ENCODE data around the gene TMEM127. TPM values are rescaled to one million over a fixed set of nuclear protein-coding genes. Genes with fewer than 3 reads are reported as not detected.

TMEM127 gene, protein sequence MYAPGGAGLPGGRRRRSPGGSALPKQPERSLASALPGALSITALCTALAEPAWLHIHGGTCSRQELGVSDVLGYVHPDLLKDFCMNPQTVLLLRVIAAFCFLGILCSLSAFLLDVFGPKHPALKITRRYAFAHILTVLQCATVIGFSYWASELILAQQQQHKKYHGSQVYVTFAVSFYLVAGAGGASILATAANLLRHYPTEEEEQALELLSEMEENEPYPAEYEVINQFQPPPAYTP
- total RNA-seq: 10 to 100 TPM; 23.1 to 33.0 (median 28.3) TPM
- polyA plus RNA-seq: 10 to 100 TPM; 18.1 to 39.9 (median 21.2) TPM
- long read RNA-seq, donor 1, full-length matches to known transcripts: 17 of 26 reads
- long read RNA-seq, donor 1, partial matches to known transcripts: 2 of 26 reads
- long read RNA-seq, donor 1, other reads (novel, unspliced or antisense): 7 of 26 reads
- long read RNA-seq, donor 2, full-length matches to known transcripts: 42 of 75 reads
- long read RNA-seq, donor 2, partial matches to known transcripts: 3 of 75 reads
- long read RNA-seq, donor 2, other reads (novel, unspliced or antisense): 30 of 75 reads

DNA sequence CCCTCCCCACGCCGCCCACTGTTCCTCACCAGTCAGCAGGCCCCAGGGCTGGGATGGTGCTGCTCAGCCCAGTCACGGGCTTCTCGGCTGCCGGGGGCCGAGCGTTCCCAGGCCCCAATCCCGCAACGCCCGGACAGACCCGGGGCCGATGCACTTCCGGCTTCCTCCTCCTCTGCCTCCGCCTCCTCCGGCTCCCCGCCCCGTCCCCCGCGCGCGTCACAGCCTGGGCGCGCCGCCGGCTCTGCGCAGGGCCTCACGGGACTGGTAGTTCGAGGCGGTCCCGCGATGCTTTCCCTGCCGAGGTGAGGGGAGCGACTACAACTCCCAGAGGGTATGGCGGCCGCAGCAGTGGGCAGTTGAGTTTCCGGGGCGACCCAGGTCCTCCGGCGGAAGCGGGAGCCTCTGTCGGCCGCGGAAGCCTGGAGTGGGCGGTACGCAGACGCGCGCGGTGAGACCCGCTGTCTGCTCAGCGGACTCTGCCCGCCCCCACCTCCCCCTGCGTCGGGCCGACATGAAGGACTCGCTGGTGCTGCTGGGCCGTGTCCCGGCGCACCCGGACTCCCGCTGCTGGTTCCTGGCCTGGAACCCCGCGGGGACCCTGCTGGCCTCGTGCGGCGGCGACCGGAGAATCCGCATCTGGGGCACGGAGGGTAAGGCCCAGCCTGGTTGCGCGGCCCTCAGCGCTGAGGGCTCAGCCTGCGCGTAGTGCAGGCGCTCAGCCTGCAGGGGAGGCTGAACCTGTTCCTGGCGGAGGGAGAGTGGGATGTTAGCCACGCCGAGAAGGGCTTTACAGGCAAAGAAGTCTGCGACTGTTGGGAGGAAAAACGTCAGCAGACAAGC is at the start of gene TMEM127, which contains the start of gene CIAO1:
TMEM127 (minus strand) TSS at position 158 of the 840 bp plus-strand sequence. CDS start 616 bp downstream, outside the sequence.
CIAO1 (plus strand) TSS at position 386 of the 840 bp plus-strand sequence; CDS start at position 512, 126 bp downstream.
- peak; percentile 98 to 99 for DNase-seq
- intact Hi-C loops (cut with DNase I): loop anchor here (2.0 to 10.0 kb wide), 6 partner anchors 36 to 271 kb away; partner anchors contain the start of genes ANKRD36C (in 1 of the 2), DUSP2 (in 1 of the 2) and SNRNP200 (in 1 of the 2)
- peak; percentile 94 to 97 (median 96) for ATAC-seq
- peak within 1 kb of the TSS; percentile 88 for H3K4me3 ChIP-seq
- WGBS, 3 donors: 0 to 1% (median 0%) methylated on average over 53 to 81 of the region's 81 CpGs
- H3K9me3 ChIP-seq: no peaks in the 10 kb centered on the region
- peaks cover 40% of the 10 kb centered on the region for H3K4me1 ChIP-seq
- H3K27me3 ChIP-seq (ENCODE audit: insufficient read depth in 3 of 3, low read length in 2 of 3): no peaks in the 10 kb centered on the region
- H3K36me3 ChIP-seq (ENCODE audit: insufficient read depth in 1 of 2, low read depth in 1 of 2): peaks cover 8 to 56% of the 10 kb centered on the region in 2 donors
- H3K27ac ChIP-seq: peak within 1 kb of the TSS; percentile 97
- TF ChIP-seq, protein P1, sequence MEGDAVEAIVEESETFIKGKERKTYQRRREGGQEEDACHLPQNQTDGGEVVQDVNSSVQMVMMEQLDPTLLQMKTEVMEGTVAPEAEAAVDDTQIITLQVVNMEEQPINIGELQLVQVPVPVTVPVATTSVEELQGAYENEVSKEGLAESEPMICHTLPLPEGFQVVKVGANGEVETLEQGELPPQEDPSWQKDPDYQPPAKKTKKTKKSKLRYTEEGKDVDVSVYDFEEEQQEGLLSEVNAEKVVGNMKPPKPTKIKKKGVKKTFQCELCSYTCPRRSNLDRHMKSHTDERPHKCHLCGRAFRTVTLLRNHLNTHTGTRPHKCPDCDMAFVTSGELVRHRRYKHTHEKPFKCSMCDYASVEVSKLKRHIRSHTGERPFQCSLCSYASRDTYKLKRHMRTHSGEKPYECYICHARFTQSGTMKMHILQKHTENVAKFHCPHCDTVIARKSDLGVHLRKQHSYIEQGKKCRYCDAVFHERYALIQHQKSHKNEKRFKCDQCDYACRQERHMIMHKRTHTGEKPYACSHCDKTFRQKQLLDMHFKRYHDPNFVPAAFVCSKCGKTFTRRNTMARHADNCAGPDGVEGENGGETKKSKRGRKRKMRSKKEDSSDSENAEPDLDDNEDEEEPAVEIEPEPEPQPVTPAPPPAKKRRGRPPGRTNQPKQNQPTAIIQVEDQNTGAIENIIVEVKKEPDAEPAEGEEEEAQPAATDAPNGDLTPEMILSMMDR (IDR thresholded peaks at IDR 0.05): peak; percentile 14

DNA sequence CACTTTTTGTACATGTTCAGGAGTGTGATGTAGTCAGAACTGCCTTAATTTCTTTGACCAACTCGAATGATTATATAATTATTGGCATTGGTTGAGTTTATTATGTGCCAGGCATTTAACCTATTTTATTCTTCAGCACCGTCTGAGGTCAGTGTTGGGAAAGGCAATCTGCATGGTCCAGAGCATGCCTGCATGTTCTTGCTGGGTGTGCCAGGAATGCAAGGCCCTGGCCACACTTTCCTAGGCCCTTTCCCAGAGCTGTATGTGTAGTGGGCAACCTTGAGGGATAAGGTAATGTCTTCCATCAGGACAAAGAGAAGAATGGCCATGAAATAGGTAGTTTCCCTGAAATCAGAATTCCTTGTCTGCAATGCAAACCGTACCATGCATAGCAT is 49.2 kb upstream of the TMEM127 start:
- ATAC-seq: no peak
- TF ChIP-seq, protein P1 (IDR thresholded peaks at IDR 0.05): no peak
- Histone ChIP-seq H3K4me1 (no peaks in the 10 kb centered on the region), H3K9me3 (no peaks in the 10 kb centered on the region), H3K4me3 (no peak overlapping the region), H3K27me3 (ENCODE audit: insufficient read depth in 3 of 3, low read length in 2 of 3) (peaks cover 0 to 18% (median 0%) of the 10 kb centered on the region in 3 donors), H3K27ac (no peak overlapping the region), H3K36me3 (ENCODE audit: insufficient read depth in 1 of 2, low read depth in 1 of 2) (no peaks in the 10 kb centered on the region)
- intact Hi-C loops (cut with DNase I): loop anchor here in 1 of 2 donors (10.0 kb wide), 1 partner anchor 200 kb away; no protein-coding TSS in a partner anchor
- 54 to 58% (median 56%) methylated on average over 3 of the region's 3 CpGs for WGBS, 3 donors
- no peak for DNase-seq

DNA sequence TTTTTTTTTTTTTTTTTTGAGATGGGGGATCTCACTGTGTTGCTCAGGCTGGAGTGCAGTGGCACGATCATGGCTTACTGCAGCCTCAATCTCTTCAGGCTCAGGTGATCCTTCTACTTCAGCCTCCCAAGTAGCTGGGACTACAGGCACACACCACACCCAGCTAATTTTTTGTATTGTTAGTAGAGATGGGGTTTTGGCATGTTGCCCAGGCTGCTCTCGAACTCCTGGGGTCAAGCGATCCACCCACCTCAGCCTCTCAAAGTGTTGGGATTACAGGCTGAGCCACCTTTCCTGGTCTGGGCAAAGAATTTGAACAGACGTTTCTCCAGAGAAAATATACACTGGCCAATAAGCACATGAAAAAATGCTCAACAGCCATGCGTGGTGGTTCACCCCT is 42.5 kb upstream of the TMEM127 start:
- H3K36me3 ChIP-seq (ENCODE audit: insufficient read depth in 1 of 2, low read depth in 1 of 2): peaks cover 0 to 15% of the 10 kb centered on the region in 2 donors
- no peak overlapping the region for H3K4me3 ChIP-seq
- intact Hi-C loops (cut with DNase I): no loop called here
- H3K27me3 ChIP-seq (ENCODE audit: insufficient read depth in 3 of 3, low read length in 2 of 3): no peaks in the 10 kb centered on the region
- H3K27ac ChIP-seq: no peak overlapping the region
- ATAC-seq: no peak
- no peaks in the 10 kb centered on the region for H3K9me3 ChIP-seq
- DNase-seq: no peak
- TF ChIP-seq, protein P1 (IDR thresholded peaks at IDR 0.05): no peak
- WGBS, 3 donors: 66 to 80% (median 78%) methylated on average over 5 of the region's 5 CpGs
- H3K4me1 ChIP-seq: peaks cover 22% of the 10 kb centered on the region

DNA sequence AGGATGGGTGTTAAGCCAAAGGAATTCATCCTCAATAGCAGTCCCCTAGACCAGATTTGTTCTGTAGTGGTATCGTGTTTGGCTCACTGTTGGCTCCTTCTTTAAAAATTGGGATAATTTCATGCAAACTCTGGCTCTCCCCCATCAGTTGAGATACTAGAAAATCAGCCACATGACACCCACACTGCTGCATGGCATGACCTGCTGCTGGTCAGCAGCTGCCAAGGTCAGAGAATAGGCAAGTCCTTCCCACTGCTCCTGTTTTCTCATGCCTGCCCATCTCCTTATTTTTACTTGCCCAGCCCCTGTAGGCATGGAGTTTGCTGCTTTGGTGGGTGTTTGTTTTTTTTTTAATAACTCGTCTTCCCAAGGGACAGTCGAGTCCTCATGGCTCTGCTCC is 40.6 kb upstream of the TMEM127 start:
- no peak for DNase-seq
- no peaks in the 10 kb centered on the region for H3K9me3 ChIP-seq
- H3K4me3 ChIP-seq: peak overlapping the region; percentile 91
- intact Hi-C loops (cut with DNase I): no loop called here
- 75 to 80% (median 77%) methylated on average over 3 of the region's 3 CpGs for WGBS, 3 donors
- H3K36me3 ChIP-seq (ENCODE audit: insufficient read depth in 1 of 2, low read depth in 1 of 2): peaks cover 0 to 34% of the 10 kb centered on the region in 2 donors
- H3K27me3 ChIP-seq (ENCODE audit: insufficient read depth in 3 of 3, low read length in 2 of 3): no peaks in the 10 kb centered on the region
- TF ChIP-seq, protein P1 (IDR thresholded peaks at IDR 0.05): no peak
- no peak for ATAC-seq
- peaks cover 22% of the 10 kb centered on the region for H3K4me1 ChIP-seq
- H3K27ac ChIP-seq: peak overlapping the region; percentile 88

All from psoas muscle (tissue), 8 donors.